Stimulated activated CD4-positive, alpha-beta T cell treated with anti-CD3 and anti-CD28 coated beads, Interleukin-1b, Interleukin-23, amount 100 ng/mL, for 24 hours (primary cell): ENCODE results near the gene G3BP1.
"Not testable (repeated sequence)": the region's sequence is repeated elsewhere in the genome, so short reads cannot be mapped to it uniquely, and the experiment has no call there.

Source experiments
- DNase-seq, 4 experiments: peaks; one replicate each; pipeline ENCODE4 v3.0.0-alpha.2; 2020; ENCODE audit warnings: low read depth in 4 of 4, low spot score in 1 of 4

The G3BP1 gene

DNA sequence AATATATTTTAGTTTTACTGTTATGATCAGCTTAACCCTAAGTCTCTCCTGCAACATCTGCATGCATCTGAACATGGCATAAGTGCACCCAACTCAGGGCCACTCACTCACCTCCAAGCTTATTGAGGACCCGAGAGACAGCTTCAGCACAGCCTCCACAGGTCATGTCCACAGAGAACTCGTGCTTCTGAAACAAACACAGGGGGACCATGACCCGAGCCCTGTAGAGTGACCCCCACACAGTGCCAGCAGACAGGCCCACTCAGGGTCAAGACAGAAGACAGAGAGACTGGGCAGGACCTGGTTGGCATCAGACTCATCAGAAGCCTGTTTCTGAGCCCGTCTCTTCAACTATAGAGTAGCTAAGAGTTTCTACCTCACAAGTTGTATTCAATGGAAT lies 20.2 kb upstream of the G3BP1 start:
- no peak for DNase-seq

DNA sequence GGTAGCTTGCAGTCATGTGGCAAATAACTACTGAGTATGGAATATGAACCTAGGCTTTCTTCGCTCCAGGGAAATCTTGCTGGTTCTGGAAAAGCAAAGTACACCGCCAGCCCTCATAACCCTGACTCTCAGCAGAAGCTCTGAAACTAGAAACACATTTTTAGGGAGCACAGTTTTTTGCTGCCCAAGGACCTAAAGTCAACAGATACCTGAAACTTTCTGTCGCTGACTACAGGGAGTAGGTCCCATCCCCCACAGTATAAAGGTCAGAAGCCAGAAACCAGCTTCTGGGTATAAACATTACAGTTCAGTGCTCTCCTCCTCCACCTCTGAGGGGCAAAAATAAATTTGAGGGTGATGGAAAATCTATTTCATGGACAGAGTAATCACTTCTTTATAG lies 16.4 kb upstream of the G3BP1 start:
- no peak for DNase-seq

GRCh38 chr5:151757233-151758140 lies 14.3 kb upstream of the G3BP1 start:
- DNase-seq: peak in 1 of 4 experiments; percentile 18

GRCh38 chr5:151758141-151758429 lies 13.7 kb upstream of the G3BP1 start:
- no peak for DNase-seq

GRCh38 chr5:151758430-151759241 lies 13.1 kb upstream of the G3BP1 start, which contains the start of gene ATOX1:
ATOX1 (minus strand) TSS chr5:151758631; CDS start chr5:151758551, 80 bp downstream.
- DNase-seq: peak; percentile 80 to 89 (median 85)

- DNase-seq: no peak
These were observed 7.0 kb upstream of the G3BP1 start for GRCh38 chr5:151764801-151765200.

DNA sequence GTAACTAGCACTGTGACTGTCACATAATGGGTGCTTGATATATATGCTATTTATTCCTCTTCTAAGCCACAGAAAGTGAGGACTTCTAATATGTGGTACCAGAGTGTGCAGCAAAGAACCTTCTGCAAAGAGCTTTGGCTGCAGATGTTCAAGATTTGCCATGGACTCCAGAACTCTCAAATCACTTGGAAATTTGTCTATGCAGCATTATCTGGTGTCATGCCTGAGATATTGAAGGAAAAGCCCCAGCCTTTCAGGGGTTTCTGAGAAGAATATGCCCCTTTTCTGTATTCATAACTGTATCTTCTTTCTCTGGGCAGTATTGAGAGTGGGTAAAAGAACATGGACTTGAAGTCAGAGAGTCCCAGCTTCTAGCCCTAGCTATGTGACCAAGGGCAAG lies 4.8 kb upstream of the G3BP1 start:
- no peak for DNase-seq

DNA sequence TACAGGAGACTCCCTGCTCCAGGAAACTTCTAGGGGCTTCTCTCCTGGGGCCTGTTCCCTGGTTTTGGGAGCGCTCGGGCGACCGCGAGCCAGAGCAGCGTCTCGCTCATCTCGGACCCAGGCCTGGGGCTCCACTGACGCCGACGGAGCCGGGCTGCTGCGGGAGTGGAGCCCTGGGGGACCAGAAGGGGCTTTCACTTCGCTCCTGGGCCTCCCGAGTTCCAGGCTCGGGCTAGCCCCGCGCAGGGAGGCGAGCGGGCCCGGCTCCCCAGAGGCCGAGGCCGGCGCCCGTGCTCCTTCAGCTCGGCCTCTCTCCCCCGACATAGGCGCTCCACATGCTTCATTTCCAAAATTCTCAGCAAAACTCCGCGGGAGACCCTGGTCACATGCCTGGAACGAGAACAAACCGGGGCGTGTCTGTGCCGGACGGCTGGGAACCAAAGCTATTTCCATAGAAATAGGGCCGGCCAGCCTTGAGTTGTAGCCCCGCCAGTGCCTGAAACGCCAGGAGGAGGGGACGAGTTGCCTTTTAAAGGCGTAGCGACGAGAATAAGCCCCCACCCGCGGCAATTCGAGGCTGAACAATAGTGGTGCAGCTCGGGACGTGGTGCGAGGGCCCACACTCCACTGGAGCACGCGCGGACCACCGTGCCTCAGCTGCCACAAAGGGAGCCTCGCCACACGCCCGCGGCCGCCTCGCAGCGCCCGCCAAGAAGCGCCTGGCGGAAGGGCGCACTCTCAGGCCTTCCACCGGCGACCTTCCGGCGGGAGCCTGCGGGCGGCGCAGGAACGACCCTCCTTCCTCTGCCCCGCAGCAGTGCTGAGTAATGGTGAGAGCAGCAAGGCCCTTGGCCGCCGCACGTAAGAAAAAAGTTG lies 1.1 kb upstream of the G3BP1 start:
- DNase-seq: peak in 3 of 4 experiments; percentile 10 to 33 (median 25)

DNA sequence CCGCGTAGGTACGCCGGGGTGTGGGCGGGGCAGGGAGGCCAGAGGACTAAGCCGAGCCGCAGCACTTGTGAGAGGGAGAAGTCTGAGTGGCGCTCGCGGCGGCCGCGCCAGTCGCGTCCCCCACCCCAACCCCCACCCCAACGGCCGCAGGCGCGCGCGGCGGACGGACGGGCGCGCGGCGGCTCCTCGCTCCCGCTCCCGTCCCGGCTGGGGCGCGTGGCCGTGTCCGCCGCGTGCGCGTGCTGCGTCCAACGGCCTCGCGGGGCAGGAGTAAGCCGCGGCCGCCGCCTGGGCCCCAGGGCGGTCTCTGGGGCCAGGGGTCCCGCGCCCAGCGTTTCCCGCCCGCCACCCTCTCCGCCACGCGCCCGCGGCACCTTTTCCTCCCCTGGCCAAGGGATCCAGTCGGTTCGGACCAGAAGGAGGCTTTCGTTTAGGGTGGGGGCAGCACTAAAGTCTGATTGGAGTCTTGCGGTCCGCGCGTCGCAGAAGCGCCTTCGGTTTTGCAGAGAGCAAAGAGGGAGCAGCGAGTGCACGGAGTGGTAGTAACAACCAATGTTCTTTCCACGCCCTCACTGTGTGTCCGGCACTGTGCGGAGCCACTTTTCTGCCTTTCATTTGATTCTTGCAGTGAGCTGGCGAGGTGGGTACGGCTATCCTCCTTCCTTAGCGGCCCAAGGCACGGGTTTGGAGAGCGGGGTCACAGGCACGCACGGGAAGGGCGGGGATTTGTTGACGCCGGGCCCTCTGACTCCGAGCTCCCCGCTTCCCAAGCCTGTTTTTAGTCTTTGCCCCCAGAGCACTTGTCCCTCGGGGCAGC lies 483 bp downstream of the G3BP1 start:
- peak; percentile 4 to 25 (median 14) for DNase-seq

GRCh38 chr5:151772846-151773561 lies 1.2 kb downstream of the G3BP1 start:
- DNase-seq: no peak

- DNase-seq: no peak
These were observed 2.2 kb downstream of the G3BP1 start for GRCh38 chr5:151773951-151774350.

GRCh38 chr5:151775025-151775606 lies 3.4 kb downstream of the G3BP1 start:
- no peak for DNase-seq

DNA sequence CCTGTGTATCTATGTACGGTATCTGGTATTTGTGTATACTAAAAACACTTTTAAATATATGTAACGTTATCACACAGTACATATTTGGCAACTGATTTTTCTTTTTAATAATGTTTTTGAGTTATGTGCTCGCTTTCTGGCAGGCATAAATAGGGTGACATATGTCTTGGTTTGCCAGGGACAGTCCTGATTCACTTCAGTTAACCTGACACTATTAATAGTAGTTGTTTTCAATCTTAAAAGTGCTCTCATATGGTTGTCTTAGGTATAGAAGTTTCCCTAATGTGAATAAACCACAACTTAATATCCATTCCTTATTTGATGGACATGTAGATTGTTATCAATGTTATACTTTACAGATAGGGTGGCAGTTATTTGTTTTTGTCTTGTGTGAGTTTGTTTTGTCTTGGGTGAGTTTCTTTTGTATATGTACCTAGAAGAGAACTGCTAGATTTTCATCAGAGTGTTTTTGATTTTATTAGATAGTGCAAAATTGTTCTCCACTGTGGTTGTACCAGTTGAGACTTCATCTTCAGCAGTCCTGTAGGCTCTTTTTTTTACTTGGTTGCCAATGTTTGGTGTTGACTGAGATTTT lies 7.9 kb downstream of the G3BP1 start:
- no peak for DNase-seq

DNA sequence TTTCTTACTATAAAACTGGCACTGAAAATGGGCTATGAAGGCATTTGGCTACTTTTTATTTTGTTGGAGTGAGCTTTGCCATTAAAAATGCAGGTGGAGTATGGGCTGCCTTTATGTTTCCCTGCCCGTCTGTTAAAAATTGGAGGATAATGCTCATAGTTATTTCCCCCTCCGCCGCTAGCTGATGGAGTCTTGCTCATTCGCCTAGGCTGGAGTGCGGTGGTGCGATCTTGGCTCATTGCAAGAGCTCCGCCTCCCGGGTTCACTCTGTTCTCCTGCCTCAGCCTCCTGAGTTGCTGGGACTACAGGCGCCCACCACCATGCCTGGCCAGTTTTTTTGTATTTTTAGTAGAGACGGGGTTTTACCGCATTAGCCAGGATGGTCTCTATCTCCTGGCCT lies 8.6 kb downstream of the G3BP1 start:
- no peak for DNase-seq

- no peak for DNase-seq
These were observed 9.4 kb downstream of the G3BP1 start for GRCh38 chr5:151781201-151781600.

- DNase-seq: not testable (repeated sequence)
These were observed 11.9 kb downstream of the G3BP1 start for GRCh38 chr5:151783664-151784063.

DNA sequence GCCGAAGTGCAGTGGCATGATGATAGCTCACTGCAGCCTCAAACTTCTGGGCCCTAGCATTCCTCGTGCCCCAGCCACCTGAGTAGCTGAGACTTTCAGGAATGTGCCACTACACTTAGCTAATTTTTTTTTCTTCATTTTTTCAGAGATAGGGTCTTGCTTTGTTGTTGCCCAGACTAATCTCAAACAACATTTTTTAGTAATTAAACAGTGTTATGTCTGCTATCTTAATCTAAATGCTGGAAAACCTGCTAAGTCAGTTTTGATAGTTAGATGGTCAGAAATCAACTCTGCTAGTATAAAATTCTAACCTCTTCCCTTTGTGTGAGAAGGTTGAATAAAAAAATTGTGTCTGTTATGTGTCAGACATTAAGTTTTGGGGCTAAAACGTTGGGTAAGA lies 12.4 kb downstream of the G3BP1 start:
- no peak for DNase-seq

GRCh38 chr5:151786468-151786867 lies 14.7 kb downstream of the G3BP1 start:
- no peak for DNase-seq

DNA sequence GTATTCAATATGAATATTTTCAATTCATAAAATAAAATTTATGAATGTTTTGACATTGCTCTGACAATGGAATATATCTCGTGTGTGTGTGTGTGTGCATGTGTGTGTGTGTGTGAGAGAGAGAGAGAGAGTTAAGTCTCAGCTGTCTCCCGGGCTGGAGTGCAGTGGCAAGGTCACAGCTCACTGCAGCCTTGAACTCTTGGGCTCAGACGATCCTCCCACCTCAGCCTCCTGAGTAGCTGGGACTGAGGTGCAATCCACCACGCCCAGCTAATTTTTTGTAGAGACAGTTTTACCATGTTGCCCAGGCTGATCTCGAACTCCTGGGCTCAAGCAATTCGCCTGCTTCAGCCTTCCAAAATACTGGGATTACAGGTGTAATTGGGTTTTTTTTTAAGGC lies 16.1 kb downstream of the G3BP1 start:
- DNase-seq: no peak
